ENCODE measurements around the gene ZNF853. TPM values are rescaled to one million over a fixed set of nuclear protein-coding genes. Genes with fewer than 3 reads are reported as not detected.

The ZNF853 gene
- total RNA-seq, 1 experiment from 2014 or later = 1.0 TPM

DNA sequence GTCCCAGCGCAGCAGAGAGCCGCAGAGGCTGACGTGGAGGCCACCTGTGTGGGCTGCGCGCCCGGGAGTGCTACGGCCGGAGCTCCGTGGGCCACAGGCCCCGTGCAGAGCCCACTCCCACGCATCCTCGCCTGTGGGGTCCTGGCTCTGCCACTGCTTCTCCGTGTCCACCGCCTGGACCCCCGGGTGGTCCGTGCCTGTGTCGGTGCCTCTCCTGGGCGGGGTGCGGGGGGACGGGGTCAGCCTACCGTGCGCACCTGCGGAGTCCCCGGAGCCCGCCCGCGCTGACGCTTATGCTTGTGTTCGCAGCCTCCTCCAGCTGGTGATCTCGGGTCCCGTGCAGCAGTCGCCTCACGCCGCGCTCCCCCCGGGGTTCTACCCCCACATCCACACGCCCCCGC is 7.8 kb upstream of the ZNF853 start:
- Histone ChIP-seq H2AFZ (ENCODE audit: low read length) (no peak overlapping the region), H3K9me3 (ENCODE audit: low read length) (no peaks in the 10 kb centered on the region), H3K79me2 (ENCODE audit: low read length) (no peaks in the 10 kb centered on the region), H3F3A (ENCODE audit: low read length, unreplicated experiment) (no peaks in the 10 kb centered on the region), H3K4me3 (ENCODE audit: low read length) (no peak overlapping the region), H3K9me2 (replicated peaks; ENCODE audit: low read length) (no peaks in the 10 kb centered on the region), H3K4me1 (ENCODE audit: insufficient read depth, low read length) (no peaks in the 10 kb centered on the region), H3K36me3 (ENCODE audit: low read depth, low read length) (peaks cover 1% of the 10 kb centered on the region), H3K4me2 (ENCODE audit: low read length) (no peak overlapping the region), H3K27me3 (ENCODE audit: low read length) (no peaks in the 10 kb centered on the region), H4K20me1 (ENCODE audit: low read length) (no peaks in the 10 kb centered on the region), H3K9ac (ENCODE audit: low read length) (no peak overlapping the region), H3K27ac (ENCODE audit: low read length) (no peak overlapping the region)
- ChIA-PET POLR2A (ENCODE audit: unreplicated experiment) (no interaction called here), CTCF (no interaction called here)
- ATAC-seq (no peak), DNase-seq (no peak)
- intact Hi-C loops (cut with micrococcal nuclease) = no loop called here
- BruUV-seq (replicated peaks) = no TSS peak
- TF ChIP-seq EZH2 (IDR thresholded peaks at IDR 0.05; ENCODE audit: low read length, unreplicated experiment) = no peak
- TF ChIP-seq, protein P1, sequence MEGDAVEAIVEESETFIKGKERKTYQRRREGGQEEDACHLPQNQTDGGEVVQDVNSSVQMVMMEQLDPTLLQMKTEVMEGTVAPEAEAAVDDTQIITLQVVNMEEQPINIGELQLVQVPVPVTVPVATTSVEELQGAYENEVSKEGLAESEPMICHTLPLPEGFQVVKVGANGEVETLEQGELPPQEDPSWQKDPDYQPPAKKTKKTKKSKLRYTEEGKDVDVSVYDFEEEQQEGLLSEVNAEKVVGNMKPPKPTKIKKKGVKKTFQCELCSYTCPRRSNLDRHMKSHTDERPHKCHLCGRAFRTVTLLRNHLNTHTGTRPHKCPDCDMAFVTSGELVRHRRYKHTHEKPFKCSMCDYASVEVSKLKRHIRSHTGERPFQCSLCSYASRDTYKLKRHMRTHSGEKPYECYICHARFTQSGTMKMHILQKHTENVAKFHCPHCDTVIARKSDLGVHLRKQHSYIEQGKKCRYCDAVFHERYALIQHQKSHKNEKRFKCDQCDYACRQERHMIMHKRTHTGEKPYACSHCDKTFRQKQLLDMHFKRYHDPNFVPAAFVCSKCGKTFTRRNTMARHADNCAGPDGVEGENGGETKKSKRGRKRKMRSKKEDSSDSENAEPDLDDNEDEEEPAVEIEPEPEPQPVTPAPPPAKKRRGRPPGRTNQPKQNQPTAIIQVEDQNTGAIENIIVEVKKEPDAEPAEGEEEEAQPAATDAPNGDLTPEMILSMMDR (conservative IDR thresholded peaks at IDR 0.05; ENCODE audit: low read depth, low read length) = no peak
- TF ChIP-seq EZH2phosphoT487 (IDR thresholded peaks at IDR 0.05; ENCODE audit: borderline replicate concordance, low read length) = no peak

DNA sequence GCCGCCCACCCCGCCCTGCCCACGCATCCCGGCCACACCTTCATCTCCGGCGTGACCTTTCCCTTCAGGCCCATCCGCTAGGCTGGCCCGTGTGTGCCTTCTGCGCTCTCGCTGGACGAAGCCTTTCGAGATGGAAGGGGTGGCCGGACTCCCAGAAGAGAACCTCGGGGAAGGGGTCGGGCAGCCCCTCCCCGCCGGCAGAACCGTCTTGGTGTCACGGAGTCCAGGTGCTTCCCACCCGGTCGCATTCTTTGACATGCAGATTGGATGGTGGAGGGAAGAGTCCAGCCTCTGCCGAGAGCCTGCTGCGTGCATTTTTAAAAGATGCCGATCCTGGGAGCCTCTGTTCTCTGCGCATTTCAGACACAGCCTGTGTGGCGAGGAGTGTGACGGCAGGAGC is 7.3 kb upstream of the ZNF853 start:
- no TSS peak for BruUV-seq (replicated peaks)
- no peak for TF ChIP-seq EZH2 (IDR thresholded peaks at IDR 0.05; ENCODE audit: low read length, unreplicated experiment)
- Histone ChIP-seq H3K4me1 (ENCODE audit: insufficient read depth, low read length) (no peaks in the 10 kb centered on the region), H3K4me3 (ENCODE audit: low read length) (no peak overlapping the region), H3K9me2 (replicated peaks; ENCODE audit: low read length) (no peaks in the 10 kb centered on the region), H3K27me3 (ENCODE audit: low read length) (no peaks in the 10 kb centered on the region), H3K36me3 (ENCODE audit: low read depth, low read length) (no peaks in the 10 kb centered on the region), H2AFZ (ENCODE audit: low read length) (no peak overlapping the region), H3K9ac (ENCODE audit: low read length) (no peak overlapping the region), H3K27ac (ENCODE audit: low read length) (no peak overlapping the region), H3K79me2 (ENCODE audit: low read length) (no peaks in the 10 kb centered on the region), H3K4me2 (ENCODE audit: low read length) (no peak overlapping the region), H3F3A (ENCODE audit: low read length, unreplicated experiment) (no peaks in the 10 kb centered on the region), H4K20me1 (ENCODE audit: low read length) (no peaks in the 10 kb centered on the region), H3K9me3 (ENCODE audit: low read length) (no peaks in the 10 kb centered on the region)
- DNase-seq (no peak), ATAC-seq (no peak)
- intact Hi-C loops (cut with micrococcal nuclease) = no loop called here
- ChIA-PET CTCF (no interaction called here), POLR2A (ENCODE audit: unreplicated experiment) (no interaction called here)

DNA sequence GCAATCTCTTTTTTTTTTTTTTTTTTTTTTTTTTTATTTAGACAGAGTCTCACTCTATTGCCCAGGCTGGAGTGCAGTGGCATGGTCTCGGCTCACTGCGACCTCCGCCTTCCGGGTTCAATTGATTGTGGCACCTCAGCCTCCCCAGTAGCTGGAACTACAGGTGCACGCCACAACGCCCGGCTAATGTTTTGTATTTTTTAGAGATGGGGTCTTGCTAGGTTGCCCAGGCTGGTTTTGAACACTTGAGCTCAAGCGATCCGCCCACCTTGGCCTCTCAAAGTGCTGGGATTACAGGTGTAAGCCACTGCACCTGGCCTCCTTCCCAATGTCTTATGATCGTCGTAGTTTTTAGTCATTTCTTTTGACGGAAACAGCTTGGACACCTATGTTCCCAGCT is 6.6 kb upstream of the ZNF853 start:
- intact Hi-C loops (cut with micrococcal nuclease) = no loop called here
- POLR2A ChIA-PET (ENCODE audit: unreplicated experiment) = no interaction called here
- Histone ChIP-seq H3K4me2 (ENCODE audit: low read length) (no peak overlapping the region), H3K4me3 (ENCODE audit: low read length) (no peak overlapping the region), H3K9me2 (replicated peaks; ENCODE audit: low read length) (no peaks in the 10 kb centered on the region), H3K9ac (ENCODE audit: low read length) (no peak overlapping the region), H3K79me2 (ENCODE audit: low read length) (no peaks in the 10 kb centered on the region), H3K9me3 (ENCODE audit: low read length) (no peaks in the 10 kb centered on the region), H3K27ac (ENCODE audit: low read length) (no peak overlapping the region), H3K36me3 (ENCODE audit: low read depth, low read length) (no peaks in the 10 kb centered on the region), H3F3A (ENCODE audit: low read length, unreplicated experiment) (no peaks in the 10 kb centered on the region), H3K4me1 (ENCODE audit: insufficient read depth, low read length) (no peaks in the 10 kb centered on the region), H2AFZ (ENCODE audit: low read length) (no peak overlapping the region), H3K27me3 (ENCODE audit: low read length) (no peaks in the 10 kb centered on the region), H4K20me1 (ENCODE audit: low read length) (no peaks in the 10 kb centered on the region)
- BruUV-seq (replicated peaks) = no TSS peak
- TF ChIP-seq EZH2 (IDR thresholded peaks at IDR 0.05; ENCODE audit: low read length, unreplicated experiment) (no peak), EZH2phosphoT487 (IDR thresholded peaks at IDR 0.05; ENCODE audit: borderline replicate concordance, low read length) (no peak)
- TF ChIP-seq, protein P1 (conservative IDR thresholded peaks at IDR 0.05; ENCODE audit: low read depth, low read length) = no peak
- CTCF ChIA-PET = no interaction called here
- ATAC-seq (no peak), DNase-seq (no peak)
